Neural cell (in vitro differentiated cells): Measurements from ENCODE around the gene MECR. TPM values are rescaled to one million over a fixed set of nuclear protein-coding genes. Genes with fewer than 3 reads are reported as not detected.
"Not testable (repeated sequence)": the region's sequence is repeated elsewhere in the genome, so short reads cannot be mapped to it uniquely, and the experiment has no call there.

Source experiments
- H2AFZ ChIP-seq: fragments of 200-600, 300-800 bp; sonication (generic), shearing (Covaris generic); 2 replicates; pipeline ENCODE4 v1.6.0; 2014; ENCODE audit warnings: low read depth, mild to moderate bottlenecking, antibody characterized with exemption, low read length, moderate library complexity
- H3F3A ChIP-seq: fragments of 200-600 bp; shearing (Covaris generic); 2 replicates; pipeline ENCODE4 v1.6.1; 2016; ENCODE audit warnings: mild to moderate bottlenecking, moderate library complexity, mixed read lengths, antibody characterized with exemption, low read length; ENCODE audit not compliant: insufficient read depth, poor library complexity, severe bottlenecking
- H3K27ac ChIP-seq: fragments of 200-600, 300-800 bp; sonication (generic), shearing (Covaris generic); 2 replicates; pipeline ENCODE4 v1.5.1; 2014; ENCODE audit warnings: mild to moderate bottlenecking, low read length, moderate library complexity
- H3K27me3 ChIP-seq: fragments of 300-800, 200-600 bp; sonication (generic), shearing (Covaris generic); 2 replicates; pipeline ENCODE4 v1.6.0; 2014; ENCODE audit warnings: mild to moderate bottlenecking, low read depth, low read length, moderate library complexity; ENCODE audit not compliant: insufficient read depth
- H3K36me3 ChIP-seq: fragments of 300-800, 200-600 bp; sonication (generic), shearing (Covaris generic); 2 replicates; pipeline ENCODE4 v1.5.1; 2014; ENCODE audit warnings: mild to moderate bottlenecking, antibody characterized with exemption, low read length, moderate library complexity; ENCODE audit not compliant: insufficient read depth
- H3K4me2 ChIP-seq: fragments of 300-800, 200-600 bp; sonication (generic), shearing (Covaris generic); 2 replicates; pipeline ENCODE4 v1.6.0; 2014; ENCODE audit warnings: mild to moderate bottlenecking, low read length
- H3K4me3 ChIP-seq: fragments of 300-800, 200-600 bp; sonication (generic), shearing (Covaris generic); 2 replicates; pipeline ENCODE4 v1.5.1; 2014; ENCODE audit warnings: mild to moderate bottlenecking, low read length, moderate library complexity
- H3K79me2 ChIP-seq: fragments of 200-600 bp; shearing (Covaris generic); replicated peaks from 2 replicates; pipeline ENCODE4 v1.6.0; 2014; ENCODE audit warnings: mild to moderate bottlenecking, low read length, moderate library complexity; ENCODE audit not compliant: insufficient read depth
- H3K9ac ChIP-seq: fragments of 300-800, 200-600 bp; sonication (generic), shearing (Covaris generic); 2 replicates; pipeline ENCODE4 v1.6.1; 2016; ENCODE audit warnings: mild to moderate bottlenecking, low read length, mixed read lengths
- H3K9me2 ChIP-seq: fragments of 200-600 bp; shearing (Covaris generic); 2 replicates; pipeline ENCODE4 v1.6.1; 2016; ENCODE audit warnings: mild to moderate bottlenecking, low read length, mixed read lengths; ENCODE audit not compliant: insufficient read depth
- H3K9me3 ChIP-seq: fragments of 200-600, 300-800 bp; sonication (generic), shearing (Covaris generic); 2 replicates; pipeline ENCODE4 v1.6.1; 2016; ENCODE audit warnings: mild to moderate bottlenecking, mixed run types, low read length, moderate library complexity, mixed read lengths
- H4K20me1 ChIP-seq: fragments of 200-600 bp; shearing (Covaris generic); 2 replicates; pipeline ENCODE4 v1.6.1; 2016; ENCODE audit warnings: mild to moderate bottlenecking, mixed run types; ENCODE audit not compliant: insufficient read depth
- CTCF ChIP-seq: fragments of 450-650 bp; IDR thresholded peaks from 2 replicates; pipeline ENCODE4 v1.5.1; 2014; ENCODE audit warnings: antibody characterized with exemption, mild to moderate bottlenecking, moderate library complexity; ENCODE audit not compliant: poor library complexity, severe bottlenecking
- EP300 ChIP-seq: fragments of 450-650 bp; conservative IDR thresholded peaks from 2 replicates; pipeline ENCODE4 v1.6.1; 2014; ENCODE audit warnings: antibody characterized with exemption, mild to moderate bottlenecking, moderate library complexity; ENCODE audit not compliant: poor library complexity, severe bottlenecking
- EZH2 ChIP-seq: fragments of 200-600, 300-800 bp; shearing (Covaris generic), sonication (generic); IDR thresholded peaks from 2 replicates; pipeline ENCODE4 v1.6.1; 2014; ENCODE audit warnings: antibody characterized with exemption, low read length, borderline replicate concordance, mild to moderate bottlenecking; ENCODE audit not compliant: insufficient read depth, poor library complexity, severe bottlenecking
- MXI1 ChIP-seq: fragments of 450-650 bp; conservative IDR thresholded peaks from 2 replicates; pipeline ENCODE4 v1.6.1; 2014; ENCODE audit warnings: antibody characterized with exemption, mild to moderate bottlenecking; ENCODE audit not compliant: poor library complexity, severe bottlenecking
- POLR2AphosphoS5 ChIP-seq: IDR thresholded peaks from 2 replicates; pipeline ENCODE4 v1.6.1; 2012
- RAD21 ChIP-seq: fragments of 450-650 bp; conservative IDR thresholded peaks from 2 replicates; pipeline ENCODE4 v1.6.1; 2014; ENCODE audit warnings: antibody characterized with exemption, mild to moderate bottlenecking, moderate library complexity
- REST ChIP-seq: IDR thresholded peaks from 2 replicates; pipeline ENCODE4 v1.6.1; 2012; ENCODE audit warnings: borderline replicate concordance
- SMC3 ChIP-seq: fragments of 450-650 bp; conservative IDR thresholded peaks from 2 replicates; pipeline ENCODE4 v1.6.1; 2014; ENCODE audit warnings: antibody characterized with exemption, mild to moderate bottlenecking, moderate library complexity; ENCODE audit not compliant: poor library complexity
- TAF1 ChIP-seq: IDR thresholded peaks from 2 replicates; pipeline ENCODE4 v1.6.1; 2012; ENCODE audit warnings: low read depth
- polyA plus RNA-seq: library from polyadenylated mRNA; depleted of rRNA; stranded (reverse); fragments of >200 nt; gene quantifications from 2 replicates; pipeline ENCODE4 v1.2.3, GENCODE V29; 2014

MECR gene
- polyA plus RNA-seq, 1 donor from 2014 or later = 14.0 TPM

GRCh38 chr1:29234881-29235280, 4.1 kb upstream of the MECR start:
- not testable (repeated sequence) for H3K4me2 ChIP-seq, H3K79me2 ChIP-seq, H2AFZ ChIP-seq, H3K9me3 ChIP-seq, H3K4me3 ChIP-seq, H3K9me2 ChIP-seq, H4K20me1 ChIP-seq, H3F3A ChIP-seq, H3K9ac ChIP-seq, H3K36me3 ChIP-seq, H3K27ac ChIP-seq
- peaks cover 34% of the 10 kb centered on the region for H3K27me3 ChIP-seq

- Histone ChIP-seq H3K4me2 (no peak overlapping the region), H3K4me3 (no peak overlapping the region), H3K9ac (no peak overlapping the region), H3K9me2 (no peaks in the 10 kb centered on the region), H3K79me2 (peaks cover 5% of the 10 kb centered on the region), H3K27ac (no peak overlapping the region), H4K20me1 (no peaks in the 10 kb centered on the region), H3K9me3 (no peaks in the 10 kb centered on the region), H3K36me3 (no peaks in the 10 kb centered on the region), H3K27me3 (peaks cover 32% of the 10 kb centered on the region), H2AFZ (no peak overlapping the region), H3F3A (peaks cover 2% of the 10 kb centered on the region)
- no peak for TF ChIP-seq SMC3
- TF ChIP-seq MXI1 = no peak
- TF ChIP-seq RAD21 = no peak
- TF ChIP-seq TAF1 = no peak
- no peak for TF ChIP-seq CTCF
- no peak for TF ChIP-seq EZH2
- TF ChIP-seq REST = no peak
- TF ChIP-seq EP300 = no peak
- no peak for TF ChIP-seq POLR2AphosphoS5
Observed at GRCh38 chr1:29234471-29234870, 3.7 kb upstream of the MECR start.

GRCh38 chr1:29233693-29234092, 3.0 kb upstream of the MECR start:
- no peak overlapping the region for H3K9ac ChIP-seq
- H3K4me2 ChIP-seq = no peak overlapping the region
- H3F3A ChIP-seq = peaks cover 2% of the 10 kb centered on the region
- no peaks in the 10 kb centered on the region for H3K9me2 ChIP-seq
- no peaks in the 10 kb centered on the region for H3K9me3 ChIP-seq
- no peaks in the 10 kb centered on the region for H4K20me1 ChIP-seq
- peaks cover 24% of the 10 kb centered on the region for H3K27me3 ChIP-seq
- no peak overlapping the region for H3K4me3 ChIP-seq
- no peak overlapping the region for H2AFZ ChIP-seq
- peaks cover 5% of the 10 kb centered on the region for H3K79me2 ChIP-seq
- H3K36me3 ChIP-seq = no peaks in the 10 kb centered on the region
- TF ChIP-seq MXI1 = no peak
- H3K27ac ChIP-seq = no peak overlapping the region
